OCI-LY3 (cell line): Measurements from ENCODE around the gene LARP1.
"Not testable (repeated sequence)": the region's sequence is repeated elsewhere in the genome, so short reads cannot be mapped to it uniquely, and the experiment has no call there.

ENCODE experiments used
- H2AFZ ChIP-seq: fragments of 200-600, 300-600 bp; shearing (Covaris generic); 2 replicates; pipeline ENCODE4 v1.6.0; 2014; ENCODE audit warnings: antibody characterized with exemption, low read depth, low read length
- H3K27ac ChIP-seq: fragments of 200-600, 300-600 bp; sonication (generic); 2 replicates; pipeline ENCODE4 v1.5.1; 2014; ENCODE audit warnings: mild to moderate bottlenecking, low read length, moderate library complexity, mixed read lengths
- H3K27me3 ChIP-seq: fragments of 200-600, 300-600 bp; sonication (generic); 2 replicates; pipeline ENCODE4 v1.6.1; 2014; ENCODE audit warnings: low read depth, low read length, mixed read lengths
- H3K36me3 ChIP-seq: fragments of 200-600, 300-600 bp; sonication (generic); replicated peaks from 2 replicates; pipeline ENCODE3; 2014; ENCODE audit warnings: low read depth, low read length, mixed read lengths
- H3K4me1 ChIP-seq: fragments of 300-600, 200-600 bp; sonication (generic); 2 replicates; pipeline ENCODE4 v1.6.1; 2014; ENCODE audit warnings: low read length, mixed read lengths
- H3K4me2 ChIP-seq: fragments of 200-600, 300-600 bp; sonication (generic); 2 replicates; pipeline ENCODE4 v1.6.1; 2014; ENCODE audit warnings: low read length, mixed read lengths
- H3K4me3 ChIP-seq: fragments of 300-600, 200-600 bp; sonication (generic); 2 replicates; pipeline ENCODE4 v1.5.1; 2014; ENCODE audit warnings: antibody characterized with exemption, mild to moderate bottlenecking, low read length, moderate library complexity
- H3K79me2 ChIP-seq: fragments of 300-600, 200-600 bp; shearing (Covaris generic); 2 replicates; pipeline ENCODE4 v1.6.1; 2014; ENCODE audit warnings: mild to moderate bottlenecking, low read length, mixed read lengths
- H3K9ac ChIP-seq: fragments of 300-600, 200-600 bp; shearing (Covaris generic); 2 replicates; pipeline ENCODE4 v1.6.0; 2014; ENCODE audit warnings: mild to moderate bottlenecking, low read length, moderate library complexity
- H3K9me3 ChIP-seq: fragments of 200-600, 300-600 bp; shearing (Covaris generic); 2 replicates; pipeline ENCODE4 v1.6.1; 2014; ENCODE audit warnings: low read length, mixed read lengths; ENCODE audit not compliant: insufficient read depth
- H4K20me1 ChIP-seq: fragments of 200-600, 300-600 bp; sonication (generic); 2 replicates; pipeline ENCODE4 v1.6.1; 2016; ENCODE audit warnings: low read length, mixed read lengths; ENCODE audit not compliant: insufficient read depth
- CTCF ChIP-seq: fragments of 200-600, 300-600 bp; sonication (generic); IDR thresholded peaks from 2 replicates; pipeline ENCODE4 v1.5.1; 2014; ENCODE audit warnings: antibody characterized with exemption, low read length, low read depth
- EZH2phosphoT487 ChIP-seq: fragments of 200-600 bp; shearing (Covaris generic); IDR thresholded peaks from 2 replicates; pipeline ENCODE4 v1.6.1; 2018; ENCODE audit warnings: antibody characterized with exemption, mixed run types, low read depth

The LARP1 gene

GRCh38 chr5:154743812-154744211 lies 11.4 kb upstream of the LARP1 start:
- Histone ChIP-seq H3K79me2 (no peaks in the 10 kb centered on the region), H3K4me1 (no peaks in the 10 kb centered on the region), H3K9me3 (no peaks in the 10 kb centered on the region), H3K4me3 (no peak overlapping the region), H3K36me3 (no peaks in the 10 kb centered on the region), H3K27ac (no peak overlapping the region), H3K27me3 (no peaks in the 10 kb centered on the region), H4K20me1 (no peaks in the 10 kb centered on the region), H2AFZ (no peak overlapping the region), H3K4me2 (no peak overlapping the region), H3K9ac (no peak overlapping the region)
- TF ChIP-seq CTCF, result no peak
- no peak for TF ChIP-seq EZH2phosphoT487

- Histone ChIP-seq H3K36me3 (no peaks in the 10 kb centered on the region), H3K4me1 (no peaks in the 10 kb centered on the region), H3K9me3 (no peaks in the 10 kb centered on the region), H3K9ac (no peak overlapping the region), H3K27me3 (no peaks in the 10 kb centered on the region), H3K79me2 (no peaks in the 10 kb centered on the region), H3K4me2 (no peak overlapping the region), H2AFZ (no peak overlapping the region), H4K20me1 (no peaks in the 10 kb centered on the region), H3K4me3 (no peak overlapping the region), H3K27ac (no peak overlapping the region)
- TF ChIP-seq CTCF (no peak), EZH2phosphoT487 (no peak)
Measured at GRCh38 chr5:154745349-154745748, 9.8 kb upstream of the LARP1 start.

GRCh38 chr5:154749491-154749890 lies 5.7 kb upstream of the LARP1 start:
- Histone ChIP-seq H3K4me1 (peaks cover 9% of the 10 kb centered on the region; the same call in 1 of the 2 replicates), H3K4me3 (no peak overlapping the region), H3K9ac (no peak overlapping the region), H3K79me2 (peaks cover 14% of the 10 kb centered on the region), H3K9me3 (no peaks in the 10 kb centered on the region), H3K4me2 (no peak overlapping the region), H3K27ac (no peak overlapping the region), H4K20me1 (no peaks in the 10 kb centered on the region), H2AFZ (no peak overlapping the region), H3K36me3 (no peaks in the 10 kb centered on the region), H3K27me3 (no peaks in the 10 kb centered on the region)
- TF ChIP-seq EZH2phosphoT487 (no peak), CTCF (no peak)

- H3K4me2 ChIP-seq, H4K20me1 ChIP-seq, H3K36me3 ChIP-seq, H2AFZ ChIP-seq, H3K27ac ChIP-seq, H3K27me3 ChIP-seq, H3K4me1 ChIP-seq, H3K4me3 ChIP-seq, H3K9me3 ChIP-seq, H3K9ac ChIP-seq: not testable (repeated sequence)
- H3K79me2 ChIP-seq, result peaks cover 21% of the 10 kb centered on the region
Measured at GRCh38 chr5:154750641-154751040, 4.5 kb upstream of the LARP1 start.

- Histone ChIP-seq H2AFZ (no peak overlapping the region), H3K36me3 (no peaks in the 10 kb centered on the region), H3K27ac (no peak overlapping the region), H3K27me3 (no peaks in the 10 kb centered on the region), H3K4me3 (no peak overlapping the region), H3K4me1 (peaks cover 9% of the 10 kb centered on the region; the same call in 1 of the 2 replicates), H3K79me2 (peaks cover 33% of the 10 kb centered on the region), H3K4me2 (no peak overlapping the region), H3K9me3 (no peaks in the 10 kb centered on the region), H3K9ac (no peak overlapping the region), H4K20me1 (no peaks in the 10 kb centered on the region)
- TF ChIP-seq CTCF (no peak), EZH2phosphoT487 (no peak)
Measured at GRCh38 chr5:154751854-154752253, 3.3 kb upstream of the LARP1 start.
